Stimulated activated naive B cell treated with anti-CD40 and anti-IgM and Interleukin-4, amounts not matched to agents 10 μg/mL and 1 μg/mL and 100 μg/mL, for 72 hours (primary cell): Measurements from ENCODE around the gene TSTD1.

ENCODE experiments used
- ATAC-seq, 2 donors: fragments of 150-1000 bp; cut with Tn5 transposase; replicated peaks; 2 replicates each; pipeline ENCODE4 v1.10.0; 2021; ENCODE audit warnings: moderate library complexity in 1 of 2
- DNase-seq: peaks from one replicate; pipeline ENCODE4 v3.0.0; 2021
- H3K27ac Mint-ChIP-seq: one replicate; pipeline ENCODE4 v1.8.0; 2022; ENCODE audit warnings: mild to moderate bottlenecking, mixed read lengths
- H3K27me3 Mint-ChIP-seq, 2 donors: one replicate each; pipeline ENCODE4 v1.8.0; 2022; ENCODE audit warnings: mixed read lengths in 2 of 2
- H3K36me3 Mint-ChIP-seq, 2 donors: one replicate each; pipeline ENCODE4 v1.8.0; 2022; ENCODE audit warnings: mixed read lengths in 2 of 2, mild to moderate bottlenecking in 1 of 2
- H3K4me1 Mint-ChIP-seq, 2 donors: one replicate each; pipeline ENCODE4 v1.8.0; 2022; ENCODE audit warnings: mixed read lengths in 2 of 2, mild to moderate bottlenecking in 1 of 2
- H3K4me3 Mint-ChIP-seq, 2 donors: one replicate each; pipeline ENCODE4 v1.8.0; 2022; ENCODE audit warnings: mild to moderate bottlenecking in 2 of 2, mixed read lengths in 2 of 2, moderate library complexity in 1 of 2
- H3K9me3 Mint-ChIP-seq, 2 donors: one replicate each; pipeline ENCODE4 v1.8.0; 2022; ENCODE audit warnings: mixed read lengths in 2 of 2, mild to moderate bottlenecking in 1 of 2

TSTD1 gene, protein sequence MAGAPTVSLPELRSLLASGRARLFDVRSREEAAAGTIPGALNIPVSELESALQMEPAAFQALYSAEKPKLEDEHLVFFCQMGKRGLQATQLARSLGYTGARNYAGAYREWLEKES

GRCh38 chr1:161038523-161039153 is at the start of gene TSTD1:
Gene TSTD1 (minus strand): TSS chr1:161038964. CDS start chr1:161038889, 75 bp downstream.
- Mint-ChIP-seq H3K4me3 (peak within 1 kb of the TSS; percentile 92 to 98), H3K36me3 (peaks cover 25 to 45% of the 10 kb centered on the region in 2 donors), H3K27me3 (no peaks in the 10 kb centered on the region), H3K27ac (peak within 1 kb of the TSS; percentile 92), H3K9me3 (no peaks in the 10 kb centered on the region), H3K4me1 (peaks cover 23 to 54% of the 10 kb centered on the region in 2 donors)
- DNase-seq: peak; percentile 86
- peak; percentile 93 for ATAC-seq

DNA sequence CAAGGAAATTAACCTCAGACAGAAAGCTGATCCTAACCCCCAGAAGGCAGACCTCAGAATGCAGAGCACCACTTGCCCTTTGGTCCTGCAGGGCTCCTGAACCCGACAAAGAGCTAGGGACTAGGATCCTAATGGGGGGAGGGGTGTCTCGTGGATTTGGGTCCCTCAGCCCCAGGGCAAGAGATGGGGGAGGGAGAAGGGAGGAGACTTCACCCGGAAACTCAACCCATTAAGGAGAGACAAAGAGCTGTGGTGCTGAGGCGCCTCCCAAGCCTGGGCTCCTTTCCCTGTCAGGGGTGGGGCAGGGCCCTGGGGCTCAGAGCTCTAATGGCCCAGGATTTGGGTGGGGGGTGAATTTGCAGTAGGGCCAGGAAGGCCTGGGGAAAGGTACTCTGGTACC is 47.7 kb upstream of the TSTD1 start:
- no peak for ATAC-seq
- no peaks in the 10 kb centered on the region for H3K36me3 Mint-ChIP-seq

DNA sequence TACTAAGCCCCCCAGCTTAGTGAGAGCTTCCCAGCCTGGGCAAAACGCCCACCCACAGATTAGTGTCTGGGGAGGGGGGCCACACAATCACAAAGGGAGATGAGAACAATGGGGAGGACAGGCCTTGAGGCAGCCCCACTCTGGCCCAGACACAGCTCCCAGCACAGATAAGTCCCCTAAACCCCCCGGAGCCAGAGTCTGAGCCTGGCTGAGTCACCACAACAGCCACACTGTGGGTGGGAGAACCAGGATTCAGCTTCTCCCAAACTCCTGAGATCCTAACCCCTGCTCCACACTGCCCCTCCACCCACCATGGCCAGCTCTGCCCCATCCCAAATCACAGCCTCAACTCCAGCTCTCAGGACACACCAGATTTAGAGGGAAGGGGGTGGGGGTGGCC is 46.4 kb upstream of the TSTD1 start:
- DNase-seq (no peak), ATAC-seq (no peak)
- Mint-ChIP-seq H3K27ac (no peak overlapping the region), H3K36me3 (no peaks in the 10 kb centered on the region), H3K4me1 (no peaks in the 10 kb centered on the region), H3K4me3 (no peak overlapping the region), H3K9me3 (no peaks in the 10 kb centered on the region), H3K27me3 (peaks cover 4 to 20% of the 10 kb centered on the region in 2 donors)

More for the DNA sequence above, 47.7 kb upstream of the TSTD1 start:
- Mint-ChIP-seq H3K27me3 (peaks cover 0 to 14% of the 10 kb centered on the region in 2 donors), H3K4me3 (no peak overlapping the region), H3K27ac (no peak overlapping the region), H3K9me3 (no peaks in the 10 kb centered on the region), H3K4me1 (no peaks in the 10 kb centered on the region)
- DNase-seq: no peak

DNA sequence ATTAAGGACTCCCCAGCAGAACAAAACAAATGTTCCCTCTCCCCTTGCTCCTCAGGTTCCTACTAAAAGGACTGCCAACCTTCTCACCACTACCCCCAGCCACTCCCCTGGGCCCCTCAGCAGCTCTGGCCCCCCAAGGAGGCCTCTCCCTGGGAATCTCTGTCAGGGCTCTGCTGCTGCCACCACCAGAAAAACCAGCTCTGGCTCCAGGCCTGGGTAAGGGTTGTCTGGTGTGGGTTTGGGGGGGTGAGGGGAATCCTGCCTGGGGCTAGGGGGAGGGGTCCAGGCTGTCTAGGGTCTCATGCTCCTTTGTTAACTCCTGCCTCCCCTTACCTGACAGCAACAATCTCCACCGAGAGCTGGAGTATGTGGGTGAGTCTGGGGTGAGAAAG is 45.8 kb upstream of the TSTD1 start:
- DNase-seq: no peak
- no peak overlapping the region for H3K4me3 Mint-ChIP-seq
- ATAC-seq: no peak
- H3K4me1 Mint-ChIP-seq: no peaks in the 10 kb centered on the region
- H3K27me3 Mint-ChIP-seq: peaks cover 4 to 20% of the 10 kb centered on the region in 2 donors
- no peaks in the 10 kb centered on the region for H3K36me3 Mint-ChIP-seq
- no peak overlapping the region for H3K27ac Mint-ChIP-seq
- H3K9me3 Mint-ChIP-seq: no peaks in the 10 kb centered on the region

- H3K27ac Mint-ChIP-seq: no peak overlapping the region
- no peaks in the 10 kb centered on the region for H3K36me3 Mint-ChIP-seq
- peaks cover 4 to 20% of the 10 kb centered on the region in 2 donors for H3K27me3 Mint-ChIP-seq
- H3K4me3 Mint-ChIP-seq: no peak overlapping the region
- ATAC-seq (no peak), DNase-seq (no peak)
- H3K4me1 Mint-ChIP-seq: no peaks in the 10 kb centered on the region
- H3K9me3 Mint-ChIP-seq: no peaks in the 10 kb centered on the region
Observed at GRCh38 chr1:161083748-161084596, 45.2 kb upstream of the TSTD1 start.

- Mint-ChIP-seq H3K27me3 (peaks cover 4 to 20% of the 10 kb centered on the region in 2 donors), H3K27ac (no peak overlapping the region)
- DNase-seq: no peak
Observed at GRCh38 chr1:161082996-161083747, 44.4 kb upstream of the TSTD1 start.

DNA sequence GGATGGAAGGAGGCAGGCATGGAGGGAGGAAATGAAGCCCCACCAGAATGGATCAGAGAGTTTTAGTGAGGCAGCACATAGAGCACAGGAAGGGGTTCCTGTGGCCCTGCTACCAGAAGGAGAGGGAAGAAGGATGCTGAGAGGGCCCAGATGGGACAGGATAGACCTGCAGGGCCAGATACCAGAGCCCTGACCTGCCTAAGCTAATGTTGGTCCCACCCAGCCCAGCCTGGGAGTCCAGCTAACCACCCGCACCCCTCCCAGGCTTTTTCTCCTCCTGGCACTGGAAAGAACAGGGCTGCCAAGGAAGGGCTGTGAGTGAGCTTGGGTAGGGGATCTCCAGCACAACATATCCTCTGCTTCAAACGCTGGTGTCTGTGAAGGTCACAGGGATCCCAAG is 43.7 kb upstream of the TSTD1 start:
- H3K36me3 Mint-ChIP-seq: no peaks in the 10 kb centered on the region
- peak overlapping the region; percentile 48 for H3K27ac Mint-ChIP-seq
- DNase-seq (no peak), ATAC-seq (no peak)
- peaks cover 4 to 16% of the 10 kb centered on the region in 2 donors for H3K27me3 Mint-ChIP-seq
- H3K4me3 Mint-ChIP-seq: no peak overlapping the region
- no peaks in the 10 kb centered on the region for H3K4me1 Mint-ChIP-seq
- no peaks in the 10 kb centered on the region for H3K9me3 Mint-ChIP-seq

More at GRCh38 chr1:161082996-161083747, 44.4 kb upstream of the TSTD1 start:
- no peaks in the 10 kb centered on the region for H3K9me3 Mint-ChIP-seq
- H3K36me3 Mint-ChIP-seq: no peaks in the 10 kb centered on the region
- H3K4me3 Mint-ChIP-seq: no peak overlapping the region
- ATAC-seq: no peak
- H3K4me1 Mint-ChIP-seq: no peaks in the 10 kb centered on the region

- no peak for ATAC-seq
- H3K4me1 Mint-ChIP-seq: no peaks in the 10 kb centered on the region
Observed at GRCh38 chr1:161081519-161081918, 42.8 kb upstream of the TSTD1 start.

GRCh38 chr1:161080441-161081405 is 42.0 kb upstream of the TSTD1 start:
- Mint-ChIP-seq H3K36me3 (no peaks in the 10 kb centered on the region), H3K4me1 (no peaks in the 10 kb centered on the region), H3K27ac (no peak overlapping the region), H3K9me3 (no peaks in the 10 kb centered on the region), H3K27me3 (peaks cover 4 to 8% of the 10 kb centered on the region in 2 donors), H3K4me3 (no peak overlapping the region)
- DNase-seq: no peak
- ATAC-seq: no peak

More at GRCh38 chr1:161081519-161081918, 42.8 kb upstream of the TSTD1 start:
- no peak for DNase-seq
- no peaks in the 10 kb centered on the region for H3K9me3 Mint-ChIP-seq
- H3K36me3 Mint-ChIP-seq: no peaks in the 10 kb centered on the region
- no peak overlapping the region for H3K27ac Mint-ChIP-seq
- no peak overlapping the region for H3K4me3 Mint-ChIP-seq
- peaks cover 4 to 14% of the 10 kb centered on the region in 2 donors for H3K27me3 Mint-ChIP-seq

DNA sequence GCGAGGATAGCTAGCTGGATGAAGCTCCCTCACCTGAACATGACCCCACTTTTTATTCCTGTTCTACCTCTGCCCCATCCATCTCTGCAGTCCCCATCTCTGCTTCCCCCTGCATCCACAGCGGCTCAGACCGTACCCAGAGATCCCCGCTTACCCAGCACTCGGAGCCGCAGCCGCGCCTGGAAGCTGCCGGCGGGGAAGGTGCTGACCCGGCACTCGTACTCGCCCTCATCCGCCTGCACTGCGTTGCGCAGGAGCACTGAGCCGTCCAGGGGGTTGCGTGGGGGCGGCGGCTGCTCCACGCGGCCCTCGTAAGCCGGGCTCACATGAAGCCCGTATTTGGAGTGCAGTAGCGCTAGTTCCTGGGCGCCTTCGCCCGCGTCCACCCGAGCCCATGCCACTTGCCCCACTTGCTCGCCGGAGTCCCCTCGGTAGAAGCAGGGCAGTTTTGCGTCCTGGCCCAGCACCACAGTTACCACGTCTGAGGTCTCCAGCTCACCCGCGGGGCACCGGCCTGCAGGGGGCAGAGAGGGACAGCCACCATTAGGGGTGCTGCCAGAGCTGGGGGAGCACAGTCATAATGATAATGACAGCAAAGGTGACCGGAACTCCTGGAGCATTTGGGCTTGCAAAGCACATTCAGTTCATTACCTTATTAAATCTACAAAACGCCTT is 40.8 kb upstream of the TSTD1 start:
- ATAC-seq (no peak), DNase-seq (no peak)
- Mint-ChIP-seq H3K4me3 (no peak overlapping the region), H3K27ac (no peak overlapping the region), H3K4me1 (no peaks in the 10 kb centered on the region), H3K9me3 (no peaks in the 10 kb centered on the region), H3K36me3 (no peaks in the 10 kb centered on the region), H3K27me3 (peaks cover 4 to 6% of the 10 kb centered on the region in 2 donors)

GRCh38 chr1:161077426-161077825 is 38.7 kb upstream of the TSTD1 start:
- no peak overlapping the region for H3K4me3 Mint-ChIP-seq
- no peaks in the 10 kb centered on the region for H3K36me3 Mint-ChIP-seq
- DNase-seq: no peak
- no peak overlapping the region for H3K27ac Mint-ChIP-seq
- H3K27me3 Mint-ChIP-seq: peaks cover 4 to 6% of the 10 kb centered on the region in 2 donors
- ATAC-seq: no peak
- no peaks in the 10 kb centered on the region for H3K9me3 Mint-ChIP-seq
- H3K4me1 Mint-ChIP-seq: peaks cover 0 to 3% of the 10 kb centered on the region in 2 donors

DNA sequence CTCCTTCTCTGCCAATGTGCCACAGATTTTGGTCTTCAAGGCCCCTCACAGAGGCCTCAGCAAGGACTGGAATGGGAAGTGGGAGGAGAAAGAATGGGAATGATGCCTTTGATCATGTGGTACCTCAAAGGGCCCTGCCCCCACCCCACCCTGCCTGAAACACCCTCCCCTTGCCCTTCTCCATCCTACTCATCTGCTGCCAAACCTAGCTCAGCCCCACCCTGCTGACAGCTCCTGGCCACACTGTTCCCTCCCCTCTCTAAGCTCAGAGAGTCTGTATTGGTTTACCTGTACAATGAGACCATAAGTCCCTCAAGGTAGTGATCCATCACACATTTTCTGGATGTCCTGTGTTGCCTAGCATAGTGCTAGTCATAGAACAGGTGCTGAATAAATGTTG is 37.6 kb upstream of the TSTD1 start:
- H3K27me3 Mint-ChIP-seq: peaks cover 4 to 5% of the 10 kb centered on the region in 2 donors
- H3K36me3 Mint-ChIP-seq: no peaks in the 10 kb centered on the region
- H3K9me3 Mint-ChIP-seq: no peaks in the 10 kb centered on the region
- H3K27ac Mint-ChIP-seq: no peak overlapping the region
- H3K4me3 Mint-ChIP-seq: no peak overlapping the region
- H3K4me1 Mint-ChIP-seq: peaks cover 8% of the 10 kb centered on the region in 2 donors
- no peak for ATAC-seq
- no peak for DNase-seq
